Ishikawa (cell line): ENCODE results near the gene EMILIN2.

Experiments
- CEBPB ChIP-seq: IDR thresholded peaks from 2 replicates; pipeline ENCODE4 v1.6.1; 2012
- CREB1 ChIP-seq: IDR thresholded peaks from 2 replicates; pipeline ENCODE4 v1.6.1; 2012; ENCODE audit warnings: low read depth
- EGR1 ChIP-seq: IDR thresholded peaks from 2 replicates; pipeline ENCODE4 v1.6.1; 2012
- EP300 ChIP-seq: IDR thresholded peaks from 2 replicates; pipeline ENCODE4 v1.6.1; 2012; ENCODE audit warnings: borderline replicate concordance
- FOXM1 ChIP-seq: IDR thresholded peaks from 2 replicates; pipeline ENCODE4 v1.6.1; 2012; ENCODE audit warnings: low read depth, borderline replicate concordance
- NFIC ChIP-seq: IDR thresholded peaks from 2 replicates; pipeline ENCODE4 v1.6.1; 2012
- RAD21 ChIP-seq: IDR thresholded peaks from 2 replicates; pipeline ENCODE4 v1.6.1; 2012; ENCODE audit warnings: low read depth
- TAF1 ChIP-seq: IDR thresholded peaks from 2 replicates; pipeline ENCODE4 v1.6.1; 2012; ENCODE audit warnings: low read depth, mild to moderate bottlenecking
- TCF12 ChIP-seq: IDR thresholded peaks from 2 replicates; pipeline ENCODE4 v1.6.1; 2012; ENCODE audit warnings: low read depth
- TEAD4 ChIP-seq: IDR thresholded peaks from 2 replicates; pipeline ENCODE4 v1.6.1; 2012
- YY1 ChIP-seq: IDR thresholded peaks from 2 replicates; pipeline ENCODE4 v1.6.1; 2012; ENCODE audit warnings: low read depth
- TF ChIP-seq, protein P1 (sequence below): IDR thresholded peaks from 2 replicates; pipeline ENCODE4 v1.6.1; 2012; ENCODE audit warnings: low read depth, mild to moderate bottlenecking
- TF ChIP-seq, protein P2 (sequence below): IDR thresholded peaks from 2 replicates; pipeline ENCODE4 v1.6.1; 2012

DNA sequence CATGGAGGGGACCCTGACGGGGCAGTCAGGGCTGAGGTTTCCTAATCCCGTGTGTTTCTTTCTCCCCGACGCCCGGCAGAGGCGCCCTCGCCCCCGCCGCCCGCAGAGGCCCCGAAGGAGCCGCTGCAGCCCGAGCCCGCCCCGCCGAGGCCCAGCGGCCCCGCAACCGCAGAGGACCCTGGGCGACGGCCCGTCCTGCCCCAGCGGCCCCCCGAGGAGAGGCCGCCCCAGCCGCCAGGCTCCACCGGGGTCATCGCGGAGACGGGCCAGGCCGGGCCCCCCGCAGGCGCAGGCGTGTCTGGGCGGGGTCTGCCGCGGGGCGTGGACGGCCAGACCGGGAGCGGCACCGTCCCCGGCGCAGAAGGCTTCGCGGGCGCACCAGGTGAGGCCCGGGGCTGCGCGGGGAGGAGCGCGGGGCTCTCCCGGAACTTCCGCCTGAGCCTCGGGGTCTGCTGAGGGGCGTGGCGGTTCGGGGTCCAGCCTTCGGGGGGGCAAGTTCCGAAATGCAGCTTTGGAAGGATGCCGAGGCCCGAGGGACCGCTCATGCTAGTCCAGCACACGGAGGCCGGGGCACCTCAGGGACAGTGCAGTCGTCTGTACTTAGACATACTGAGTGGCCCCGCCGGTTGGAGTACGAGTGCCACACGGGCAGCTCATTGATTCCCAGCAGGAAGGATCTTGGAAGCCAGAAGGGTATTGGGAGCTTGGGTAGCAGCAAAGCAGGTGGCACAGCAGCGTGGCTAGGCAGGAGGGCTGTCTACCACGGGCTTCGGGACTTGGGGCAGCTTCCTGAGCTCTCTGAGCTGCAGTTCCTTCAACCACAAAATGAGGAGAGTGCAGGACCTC, 60.1 kb downstream of the EMILIN2 start:
- no peak for TF ChIP-seq EP300
- TF ChIP-seq TAF1: no peak
- TF ChIP-seq RAD21: no peak
- no peak for TF ChIP-seq TEAD4
- no peak for TF ChIP-seq NFIC
- no peak for TF ChIP-seq CEBPB
- TF ChIP-seq YY1: no peak
- TF ChIP-seq, protein P1, sequence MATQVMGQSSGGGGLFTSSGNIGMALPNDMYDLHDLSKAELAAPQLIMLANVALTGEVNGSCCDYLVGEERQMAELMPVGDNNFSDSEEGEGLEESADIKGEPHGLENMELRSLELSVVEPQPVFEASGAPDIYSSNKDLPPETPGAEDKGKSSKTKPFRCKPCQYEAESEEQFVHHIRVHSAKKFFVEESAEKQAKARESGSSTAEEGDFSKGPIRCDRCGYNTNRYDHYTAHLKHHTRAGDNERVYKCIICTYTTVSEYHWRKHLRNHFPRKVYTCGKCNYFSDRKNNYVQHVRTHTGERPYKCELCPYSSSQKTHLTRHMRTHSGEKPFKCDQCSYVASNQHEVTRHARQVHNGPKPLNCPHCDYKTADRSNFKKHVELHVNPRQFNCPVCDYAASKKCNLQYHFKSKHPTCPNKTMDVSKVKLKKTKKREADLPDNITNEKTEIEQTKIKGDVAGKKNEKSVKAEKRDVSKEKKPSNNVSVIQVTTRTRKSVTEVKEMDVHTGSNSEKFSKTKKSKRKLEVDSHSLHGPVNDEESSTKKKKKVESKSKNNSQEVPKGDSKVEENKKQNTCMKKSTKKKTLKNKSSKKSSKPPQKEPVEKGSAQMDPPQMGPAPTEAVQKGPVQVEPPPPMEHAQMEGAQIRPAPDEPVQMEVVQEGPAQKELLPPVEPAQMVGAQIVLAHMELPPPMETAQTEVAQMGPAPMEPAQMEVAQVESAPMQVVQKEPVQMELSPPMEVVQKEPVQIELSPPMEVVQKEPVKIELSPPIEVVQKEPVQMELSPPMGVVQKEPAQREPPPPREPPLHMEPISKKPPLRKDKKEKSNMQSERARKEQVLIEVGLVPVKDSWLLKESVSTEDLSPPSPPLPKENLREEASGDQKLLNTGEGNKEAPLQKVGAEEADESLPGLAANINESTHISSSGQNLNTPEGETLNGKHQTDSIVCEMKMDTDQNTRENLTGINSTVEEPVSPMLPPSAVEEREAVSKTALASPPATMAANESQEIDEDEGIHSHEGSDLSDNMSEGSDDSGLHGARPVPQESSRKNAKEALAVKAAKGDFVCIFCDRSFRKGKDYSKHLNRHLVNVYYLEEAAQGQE: no peak
- TF ChIP-seq EGR1: no peak
- TF ChIP-seq TCF12: no peak
- TF ChIP-seq CREB1: no peak
- TF ChIP-seq, protein P2, sequence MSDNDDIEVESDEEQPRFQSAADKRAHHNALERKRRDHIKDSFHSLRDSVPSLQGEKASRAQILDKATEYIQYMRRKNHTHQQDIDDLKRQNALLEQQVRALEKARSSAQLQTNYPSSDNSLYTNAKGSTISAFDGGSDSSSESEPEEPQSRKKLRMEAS: peak; percentile 49; the same call in 1 of the 2 replicates
- no peak for TF ChIP-seq FOXM1
